NCI-H82 (cell line): ENCODE data around the gene CGNL1.

Experiments used
- DNase-seq: peaks from one replicate; lab custom pipeline; 2025; lab: John Stamatoyannopoulos, UW

Gene CGNL1

DNA sequence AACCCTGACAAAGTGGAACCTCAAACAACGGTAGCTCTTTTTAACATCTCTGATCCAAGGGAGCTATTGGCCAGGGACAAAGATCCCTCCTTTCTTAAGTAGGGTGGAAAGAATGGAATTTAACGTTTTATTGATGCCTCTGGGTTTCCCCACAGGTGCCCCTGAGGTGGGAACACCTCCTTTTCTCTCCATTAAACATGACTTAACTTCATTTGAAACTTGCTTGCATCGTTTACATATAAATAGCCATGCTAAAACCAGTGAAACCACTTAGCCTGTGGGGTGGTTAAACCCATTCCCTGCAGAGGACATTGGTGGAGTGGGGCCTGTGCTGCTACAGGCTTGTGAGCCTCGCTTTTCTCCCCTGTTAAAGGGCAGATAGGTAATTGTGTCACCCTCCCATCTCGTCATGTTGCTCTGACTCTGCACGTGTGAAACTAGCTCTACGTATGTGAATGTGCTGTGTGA lies 9.7 kb downstream of the CGNL1 start:
- DNase-seq = no peak

DNA sequence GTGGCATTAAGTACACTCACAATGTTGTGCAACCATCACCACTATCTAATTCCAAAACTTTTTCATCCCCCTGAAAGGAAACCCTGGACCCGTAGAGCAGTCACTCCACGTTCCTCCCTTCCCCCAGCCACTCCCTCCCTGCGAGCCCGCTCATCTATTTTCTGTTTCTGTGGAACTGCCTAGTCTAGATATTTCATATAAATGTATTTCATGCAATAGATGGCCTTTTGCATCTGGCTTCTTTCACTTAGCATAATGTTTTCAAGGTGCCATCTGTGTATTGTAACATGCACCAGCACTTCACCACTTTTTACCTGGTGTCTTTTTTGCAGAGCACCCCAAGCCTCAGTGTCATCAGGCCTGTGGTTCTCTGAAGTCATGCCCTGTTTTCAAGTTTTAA lies 10.7 kb downstream of the CGNL1 start:
- DNase-seq = no peak

DNA sequence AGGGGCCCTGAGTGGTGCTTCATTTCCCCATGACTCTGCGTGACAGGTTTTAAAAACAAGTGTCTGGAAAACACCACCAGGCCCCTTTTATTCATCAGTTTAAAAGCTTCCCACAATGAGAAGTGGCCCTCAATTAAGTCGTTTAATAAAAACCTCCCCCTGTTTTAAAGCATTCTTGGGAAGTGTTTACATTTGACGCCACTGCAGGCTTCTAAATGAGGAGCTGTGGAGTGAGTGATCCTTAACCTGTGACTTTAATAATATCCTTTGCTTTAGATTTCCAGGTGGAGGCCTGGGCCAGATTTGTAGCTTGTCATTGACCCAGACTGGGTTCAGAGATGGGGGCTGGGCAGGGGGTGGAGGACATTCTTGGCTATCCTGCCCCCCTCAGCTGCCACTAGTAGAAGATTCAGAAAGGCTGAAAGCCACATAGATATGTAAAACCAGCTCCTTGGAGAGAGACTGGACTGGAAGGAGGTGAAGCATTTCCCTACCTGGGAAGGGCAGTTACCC lies 11.3 kb downstream of the CGNL1 start:
- no peak for DNase-seq

DNA sequence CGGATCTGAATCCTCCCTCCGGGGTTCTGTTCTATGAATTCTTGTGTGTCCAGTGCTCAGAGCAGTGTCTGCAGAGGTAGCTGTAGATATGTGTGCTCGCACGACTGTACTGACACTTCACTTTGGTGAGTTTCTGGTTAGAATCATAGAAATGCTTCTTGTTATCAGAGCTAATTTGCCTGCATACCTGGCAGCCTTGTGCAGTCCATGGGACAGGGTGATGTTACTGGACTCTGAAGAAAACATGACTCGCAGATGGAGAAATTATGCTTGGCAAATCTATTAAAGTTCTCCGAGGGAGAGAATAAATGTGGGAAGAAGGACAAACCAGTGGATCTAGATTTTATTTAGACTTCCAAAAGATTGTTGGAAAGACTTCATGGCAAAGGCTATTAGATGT lies 12.2 kb downstream of the CGNL1 start:
- DNase-seq = no peak

DNA sequence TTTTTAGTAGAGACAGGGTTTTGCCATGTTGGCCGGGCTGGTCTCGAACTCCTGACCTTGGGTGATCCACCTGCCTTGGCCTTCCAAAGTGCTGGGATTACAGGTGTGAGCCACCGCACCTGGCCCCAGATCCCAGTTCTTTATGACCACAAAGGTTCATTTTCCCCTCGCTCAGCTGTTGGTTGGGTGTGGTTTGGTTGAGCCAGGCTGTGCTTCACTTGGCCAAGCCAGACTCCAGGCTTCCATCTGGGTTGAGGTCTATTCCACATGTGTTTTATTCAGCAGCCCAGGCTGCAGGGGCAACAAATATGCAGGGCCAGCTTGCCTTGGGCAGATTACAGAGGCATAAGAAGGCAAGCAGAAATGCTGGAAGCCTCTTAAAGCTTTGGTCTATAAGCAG lies 13.7 kb downstream of the CGNL1 start:
- DNase-seq = no peak

DNA sequence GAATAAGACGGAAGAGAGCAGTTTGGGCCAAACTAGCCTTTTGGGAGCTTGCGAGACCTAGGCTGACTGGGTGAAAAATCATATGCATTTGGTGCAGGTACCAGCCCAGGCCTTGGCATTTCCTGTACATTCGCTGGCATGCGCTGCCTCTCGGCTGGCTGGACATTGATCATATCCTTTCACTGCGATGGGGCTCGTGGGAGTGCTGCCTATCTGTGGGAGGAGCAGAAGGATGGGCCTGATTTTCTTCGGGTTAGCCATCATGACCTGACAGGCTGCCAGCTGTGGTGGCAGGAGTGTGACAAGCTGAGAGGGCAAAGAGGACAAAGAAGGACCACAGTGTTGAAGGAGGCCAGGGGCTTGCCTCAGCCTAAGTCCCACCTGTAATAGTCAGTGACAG lies 14.3 kb downstream of the CGNL1 start:
- DNase-seq = no peak

DNA sequence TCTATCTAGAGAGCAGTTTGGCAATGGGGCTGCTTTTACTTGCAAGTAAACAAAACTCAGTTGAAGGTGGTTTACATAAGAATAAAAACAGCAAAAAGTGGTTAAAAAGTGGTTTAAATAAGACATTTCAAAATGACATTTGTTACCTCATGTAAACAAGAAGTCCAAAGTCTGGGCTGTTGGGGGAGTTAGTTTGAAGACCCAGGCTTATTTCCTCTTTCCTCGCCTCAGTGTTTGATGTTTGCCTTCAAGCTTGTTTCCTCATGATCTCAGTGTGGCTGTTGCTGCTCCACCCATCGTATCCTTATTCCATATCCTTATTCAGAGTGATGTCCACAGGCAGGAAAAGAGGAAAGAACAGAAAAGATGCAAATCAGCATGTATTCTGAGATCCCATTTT lies 15.2 kb downstream of the CGNL1 start:
- no peak for DNase-seq

DNA sequence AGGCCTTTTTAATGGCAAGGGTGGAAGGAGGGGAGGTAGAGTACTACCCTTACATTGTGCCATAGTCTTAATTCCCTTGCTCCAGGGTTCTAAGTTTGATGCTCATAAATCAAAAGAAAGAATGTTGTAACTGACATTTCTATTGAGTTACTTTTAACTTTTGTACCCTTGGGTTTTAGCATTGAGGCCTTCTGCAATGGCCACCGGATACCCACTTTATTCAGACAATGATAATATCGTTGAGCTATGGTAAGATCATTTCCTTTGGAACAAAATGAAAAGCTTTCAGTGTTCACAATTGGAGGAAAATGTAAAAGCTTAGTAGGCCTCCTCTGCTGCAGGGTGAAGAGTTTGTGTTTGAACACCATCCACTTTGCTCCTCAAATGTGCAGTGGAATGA lies 16.8 kb downstream of the CGNL1 start:
- DNase-seq = no peak

DNA sequence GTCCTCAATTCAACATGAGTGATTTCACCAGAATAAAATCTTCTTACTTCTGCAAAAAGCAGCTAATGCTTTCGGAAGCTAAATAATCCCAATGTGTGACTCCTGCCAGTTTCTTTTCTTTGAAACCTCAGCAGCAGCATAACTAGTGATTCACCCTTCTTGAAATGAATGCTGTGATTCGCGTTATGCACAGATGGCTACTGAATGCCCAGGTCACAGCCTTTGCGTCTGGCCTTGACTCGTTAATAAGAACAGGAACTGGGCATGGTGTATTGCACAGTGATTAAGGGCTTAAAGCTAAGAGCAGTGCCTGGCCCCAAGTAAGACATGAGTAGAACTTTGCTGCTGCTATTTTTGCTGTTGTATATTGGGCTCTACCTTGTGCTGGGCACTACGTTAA lies 19.0 kb downstream of the CGNL1 start:
- peak; percentile 72 for DNase-seq

DNA sequence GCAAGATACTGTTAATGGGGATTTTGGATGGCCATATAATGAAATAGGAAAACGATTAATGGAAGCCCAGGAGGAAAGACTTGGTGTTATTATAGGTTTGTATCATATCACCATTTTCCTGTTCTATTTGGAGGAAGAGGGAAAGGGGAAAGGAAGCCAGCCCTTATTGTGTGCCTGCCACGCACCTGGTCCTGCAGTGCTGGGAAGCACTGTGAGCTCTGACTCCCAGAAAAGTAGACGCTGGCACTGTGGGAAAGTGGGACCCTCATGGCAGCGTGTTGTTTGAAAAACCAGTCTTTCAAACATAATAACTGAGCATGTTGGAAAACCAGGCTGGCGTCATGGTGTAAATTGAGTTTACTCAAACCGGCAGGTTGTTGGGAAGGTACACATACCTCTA lies 22.0 kb downstream of the CGNL1 start:
- no peak for DNase-seq

DNA sequence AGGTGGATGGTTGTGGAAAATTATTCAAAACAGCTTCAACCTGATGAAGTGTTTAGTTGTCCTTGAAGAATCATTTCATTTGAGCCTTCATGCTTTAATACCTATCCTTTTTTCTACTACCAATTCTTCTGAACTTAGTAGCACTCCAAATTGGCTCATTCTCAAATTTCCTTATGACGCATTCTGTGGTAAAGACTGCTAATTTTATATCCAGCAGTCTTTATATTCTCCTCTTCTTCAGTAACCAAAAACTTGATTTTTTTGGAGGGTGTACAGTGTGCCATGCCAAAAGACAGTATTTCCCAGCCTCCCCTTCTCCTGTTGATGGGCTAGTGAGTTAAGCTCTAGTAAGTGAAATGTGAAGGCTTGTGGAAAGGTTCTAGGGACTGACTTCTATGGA lies 25.2 kb downstream of the CGNL1 start:
- no peak for DNase-seq

DNA sequence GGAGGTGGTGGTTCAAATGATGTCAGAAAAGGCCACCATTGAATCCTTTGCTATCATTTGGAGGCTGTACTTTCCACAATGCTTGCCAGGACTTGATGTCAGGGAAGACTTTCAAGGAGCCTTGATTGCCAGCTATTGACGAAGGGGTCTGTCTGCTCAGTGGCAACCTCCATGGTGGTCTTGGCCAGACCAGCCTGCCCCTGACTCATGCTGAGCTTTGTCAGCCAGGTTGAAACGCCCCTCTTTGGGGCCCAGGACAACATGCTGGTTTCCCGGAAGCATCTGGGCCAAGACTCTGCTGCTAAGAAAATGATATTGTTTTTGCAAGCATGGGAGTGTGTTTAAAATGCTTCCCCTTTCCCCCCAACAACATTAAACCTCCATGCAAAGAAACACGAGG lies 26.7 kb downstream of the CGNL1 start:
- DNase-seq = no peak

DNA sequence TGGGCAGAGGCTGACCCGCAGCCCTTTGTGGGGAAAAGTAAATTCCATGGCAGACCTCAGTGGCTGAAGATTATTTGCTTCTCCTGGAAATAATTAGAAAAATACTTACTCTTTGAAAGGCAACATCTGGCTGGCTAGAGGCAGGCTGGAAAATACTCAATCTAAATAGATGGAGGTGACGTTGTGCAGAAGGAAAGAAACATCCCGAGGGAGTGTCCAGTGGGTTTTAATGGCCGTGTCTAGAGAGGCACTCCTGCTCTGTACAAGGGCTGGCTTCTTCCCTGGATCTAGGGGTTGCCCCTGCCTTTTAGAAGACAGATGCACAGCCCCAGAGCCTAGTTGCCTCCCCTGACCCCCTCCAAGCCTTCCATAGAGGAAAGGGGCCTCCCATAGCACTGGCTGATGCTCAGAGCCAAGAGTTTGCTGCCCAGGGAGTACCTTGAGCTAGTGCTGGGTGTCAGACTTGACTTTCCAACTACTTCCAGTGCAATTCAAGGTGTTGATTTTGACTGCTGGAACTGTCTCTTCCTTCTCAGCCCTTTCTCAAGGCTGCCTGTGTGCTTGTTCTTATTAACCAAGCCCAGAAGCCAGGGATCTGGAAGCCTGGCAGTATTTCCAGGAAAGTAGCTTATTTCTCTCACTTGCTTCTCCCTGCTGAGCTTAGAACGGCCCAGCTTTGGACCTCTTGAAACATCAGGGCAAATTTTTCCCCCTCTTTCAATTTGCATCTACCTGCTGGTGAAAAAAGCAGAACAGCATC lies 27.4 kb downstream of the CGNL1 start:
- no peak for DNase-seq

DNA sequence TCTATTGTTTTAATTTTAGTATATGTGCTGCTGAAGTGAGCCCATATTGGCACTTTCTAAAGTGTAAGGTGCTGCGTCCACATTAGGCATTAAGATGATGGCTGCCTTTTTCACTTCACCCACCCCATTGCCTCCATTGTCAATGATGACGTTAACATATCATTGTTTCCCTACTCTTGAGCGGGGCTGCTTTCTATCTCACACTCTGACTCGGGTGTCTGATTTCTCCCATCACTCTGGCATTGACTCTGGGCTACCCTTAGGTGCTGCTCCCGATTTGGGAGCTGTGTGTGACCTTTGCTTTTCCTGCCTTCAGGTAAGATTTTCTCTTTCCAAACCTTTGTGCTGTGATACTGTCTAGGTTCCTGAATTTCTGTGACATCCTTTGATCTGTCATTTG lies 28.8 kb downstream of the CGNL1 start:
- no peak for DNase-seq

DNA sequence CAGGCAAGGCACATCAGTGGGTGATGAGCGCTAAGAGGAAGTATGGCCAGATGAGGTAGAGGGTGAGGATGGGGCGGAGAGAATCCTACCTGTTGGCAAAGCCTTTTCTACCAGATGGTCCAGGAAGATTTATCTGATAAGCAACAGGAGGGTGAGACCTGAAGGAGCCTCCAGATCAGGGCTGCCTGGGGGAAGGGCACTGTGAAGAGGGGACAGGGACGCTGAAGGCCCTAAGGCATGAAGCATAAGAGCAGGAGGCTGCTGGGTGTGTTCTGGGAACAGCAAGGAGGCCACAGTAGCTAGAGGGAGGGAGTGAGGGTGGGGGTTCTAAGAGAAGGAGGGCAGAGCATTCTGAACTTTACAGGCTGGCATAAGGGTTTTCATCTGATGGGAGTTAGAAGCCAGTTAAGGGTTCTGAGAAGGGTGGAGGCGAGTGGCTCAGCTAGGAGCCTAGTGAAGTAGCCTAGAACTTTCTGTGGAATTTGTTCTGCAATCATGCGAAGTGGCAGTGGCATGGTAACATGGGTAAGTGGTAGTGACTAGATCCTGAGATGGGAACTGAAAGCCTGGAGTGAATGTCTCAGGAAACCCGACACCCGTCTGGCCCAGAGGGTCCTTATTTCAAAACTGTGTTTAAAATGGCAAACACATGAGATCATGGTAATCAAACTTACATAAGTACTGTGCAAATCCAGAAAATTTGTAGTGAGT lies 29.9 kb downstream of the CGNL1 start:
- DNase-seq = peak; percentile 77

DNA sequence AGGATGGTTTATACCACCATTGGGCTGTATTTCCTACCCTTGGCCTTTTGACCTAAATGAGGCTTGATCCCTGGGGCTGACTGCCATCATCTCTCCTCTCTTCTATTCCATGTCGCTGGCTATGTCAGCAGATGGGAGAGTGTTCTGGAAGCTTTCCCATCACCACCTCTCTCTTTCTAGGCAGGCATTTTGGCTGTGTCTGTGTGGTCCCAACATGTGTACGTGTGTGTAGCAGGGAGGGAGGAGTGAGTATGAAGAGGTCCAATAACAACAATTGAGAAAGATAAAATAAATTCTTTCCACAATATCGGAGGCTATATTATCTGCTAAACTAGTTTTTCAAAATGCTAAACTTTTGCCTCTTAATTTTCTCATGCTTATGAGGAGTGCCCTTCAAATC lies 34.1 kb downstream of the CGNL1 start:
- no peak for DNase-seq

DNA sequence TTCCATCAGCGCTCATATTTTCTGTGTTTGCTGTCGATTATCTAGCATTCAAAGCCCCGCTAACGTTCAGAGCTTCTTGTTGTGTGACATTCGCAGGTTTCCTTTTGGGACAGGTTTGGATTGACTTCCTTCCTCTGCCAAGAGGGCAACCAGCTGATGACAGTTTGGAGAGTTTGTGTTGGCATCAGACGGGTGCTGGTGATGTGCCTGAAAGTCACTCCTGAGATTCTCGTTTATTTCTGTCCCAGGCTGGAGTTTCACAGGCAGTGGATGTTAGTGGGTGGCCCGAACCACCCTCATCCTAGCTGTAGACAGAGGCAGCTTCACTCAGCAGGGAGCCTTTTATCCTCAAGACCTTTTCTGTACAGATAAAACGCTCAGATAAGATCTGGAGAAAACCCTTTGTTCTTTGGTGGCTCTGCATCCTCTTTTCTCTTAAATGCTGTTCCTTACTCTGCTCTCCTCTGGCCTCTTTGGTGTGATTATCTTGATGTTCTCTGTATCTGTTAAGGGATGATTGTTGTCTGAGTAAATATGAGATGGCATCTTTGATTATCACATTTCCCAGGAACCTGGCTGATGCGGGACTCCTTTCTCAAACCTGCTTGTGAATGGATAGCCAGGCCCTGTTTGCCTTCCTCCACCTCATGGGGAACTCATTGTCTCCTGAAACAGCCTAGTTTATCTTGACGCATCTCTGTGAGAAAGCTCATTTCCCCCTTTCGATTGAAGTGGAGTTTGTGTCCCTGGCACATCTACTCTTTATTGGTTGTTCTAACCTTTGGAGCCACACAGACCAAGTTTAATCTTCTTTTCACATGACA lies 35.9 kb downstream of the CGNL1 start:
- no peak for DNase-seq

DNA sequence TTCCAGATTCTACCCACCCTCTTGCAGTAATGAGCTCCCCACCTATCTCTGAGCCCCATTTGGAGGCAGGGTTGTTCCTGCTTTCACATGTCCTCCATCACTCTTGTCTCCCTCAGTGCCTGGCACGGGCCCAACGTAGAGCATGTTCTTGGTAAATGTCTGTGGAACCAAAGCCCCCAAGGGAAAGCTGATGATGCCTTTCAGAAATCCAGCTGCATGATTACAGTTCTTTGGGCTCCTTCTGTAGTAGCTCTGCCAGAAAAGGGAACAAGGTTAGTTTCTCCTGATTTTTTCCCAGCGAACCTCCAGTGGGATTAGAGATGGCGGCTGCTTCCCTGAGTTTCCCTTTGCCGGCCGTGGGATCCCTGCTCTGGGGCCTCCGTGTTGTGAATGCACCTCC lies 39.3 kb downstream of the CGNL1 start:
- no peak for DNase-seq

DNA sequence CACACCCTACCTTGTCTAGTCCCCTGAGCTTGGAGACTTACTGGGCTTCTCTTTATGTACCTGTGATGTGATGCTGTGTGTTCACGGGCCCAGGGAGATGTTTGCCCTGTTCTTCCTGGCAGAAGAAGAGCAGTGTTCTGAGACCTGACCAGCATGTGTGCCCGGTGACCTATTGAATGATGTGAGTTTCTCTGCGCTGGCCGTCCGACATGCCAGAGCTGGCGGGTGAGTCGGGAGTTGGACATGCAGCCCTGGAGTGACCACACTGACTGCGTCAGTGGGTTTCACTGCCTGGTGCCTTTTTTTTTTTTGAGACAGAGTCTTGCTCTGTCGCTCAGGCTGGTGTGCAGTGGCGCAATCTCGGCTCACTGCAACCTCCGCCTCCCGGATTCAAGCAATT lies 42.3 kb downstream of the CGNL1 start:
- no peak for DNase-seq

DNA sequence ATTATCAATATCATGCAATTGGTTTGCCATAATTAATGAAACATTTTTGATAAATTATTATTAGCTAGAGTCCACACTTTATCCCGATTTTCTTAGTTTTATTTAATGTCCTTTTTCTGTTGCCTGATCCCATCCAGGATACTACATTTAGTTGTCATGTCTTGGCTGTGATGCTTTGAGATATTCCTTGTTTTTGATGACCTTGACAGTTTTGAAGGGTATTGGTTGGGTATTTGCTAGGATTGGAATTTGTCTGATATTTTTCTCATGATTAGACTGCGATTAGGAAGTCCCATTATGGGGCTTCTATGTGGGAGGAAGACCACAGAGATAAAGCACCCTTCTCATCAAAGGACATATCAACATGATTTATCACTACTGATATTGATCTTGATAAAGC lies 43.0 kb downstream of the CGNL1 start:
- DNase-seq = no peak

DNA sequence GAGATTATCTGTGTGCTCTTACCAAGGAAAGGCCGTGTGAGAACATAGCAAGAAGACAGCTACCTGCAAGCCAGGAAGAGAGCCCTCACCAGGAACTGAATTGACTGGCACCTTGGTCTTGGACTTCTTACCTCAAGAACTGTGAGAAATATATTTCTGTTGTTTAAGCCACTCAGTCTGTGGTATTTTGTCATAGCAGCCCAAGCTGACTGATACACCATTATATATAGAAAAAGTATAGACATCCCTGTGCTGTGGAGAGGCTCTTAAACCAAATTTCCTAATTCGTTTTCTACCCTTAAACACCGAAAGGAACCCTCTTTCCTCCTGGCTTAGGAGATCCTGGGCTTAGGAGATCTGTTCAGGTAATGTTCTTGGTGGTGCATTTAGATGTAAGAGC lies 44.8 kb downstream of the CGNL1 start:
- DNase-seq = no peak

DNA sequence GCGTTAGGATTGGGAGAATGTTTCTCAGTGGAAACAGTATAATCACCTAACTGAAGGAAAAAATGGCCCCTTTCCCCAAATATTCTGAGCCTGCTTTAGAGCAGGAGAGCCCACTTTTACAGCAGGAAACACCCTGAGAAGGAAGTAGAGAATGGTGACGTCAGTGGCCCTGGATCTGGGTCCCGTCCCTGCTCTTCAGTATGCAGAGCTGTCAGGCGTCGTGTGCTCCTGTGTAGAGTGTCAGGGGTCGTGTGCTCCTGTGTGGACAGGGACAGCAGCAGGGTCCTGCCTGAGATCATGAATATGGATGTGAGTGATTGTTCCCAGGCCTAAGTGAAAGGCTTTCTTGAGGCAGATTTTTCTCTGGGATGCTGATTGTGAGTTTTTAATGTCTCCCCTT lies 45.2 kb downstream of the CGNL1 start:
- no peak for DNase-seq
